ENCODE measurements around the gene TNFRSF25.

- peak; percentile 52 for TF ChIP-seq CTCF (IDR thresholded peaks at IDR 0.05; ENCODE audit: borderline replicate concordance, extremely low read depth, low read length, poor library complexity, severe bottlenecking)
- TF ChIP-seq EZH2 (IDR thresholded peaks at IDR 0.05; ENCODE audit: borderline replicate concordance, low read depth, low read length, severe bottlenecking) = no peak
These were observed 20.8 kb downstream of the TNFRSF25 start for GRCh38 chr1:6445062-6445763.

Measured in DND-41 (cell line).